Activated B cell treated with CpG ODN at 0.5 μM for 24 hours (primary cell): ENCODE results near the gene ZCCHC7. TPM values are rescaled to one million over a fixed set of nuclear protein-coding genes. Genes with fewer than 3 reads are reported as not detected.
A peak's percentile ranks its signal among the peaks of the same experiment; 100 is the strongest.

Experiments used
- ATAC-seq: fragments of 200-7000 bp; cut with Tn5 transposase; one replicate; pipeline ENCODE4 v1.10.0; 2021; ENCODE audit warnings: low read depth, mild to moderate bottlenecking, moderate library complexity
- CTCF ChIA-PET: fragments of 350-600 bp; sonication (Branson Sonifier 250); formaldehyde crosslinking; loops from one replicate; lab custom pipeline; 2021; ENCODE audit warnings: antibody characterized with exemption; lab: Charles Lee
- POLR2A ChIA-PET: fragments of 350-600 bp; sonication (Branson Sonifier 250); formaldehyde crosslinking; loops from one replicate; lab custom pipeline; 2021; ENCODE audit warnings: antibody characterized with exemption; lab: Charles Lee
- DNase-seq: peaks from one replicate; pipeline ENCODE4 v3.0.0; 2022
- H3K27ac Mint-ChIP-seq: one replicate; pipeline ENCODE4 v1.8.0; 2020; ENCODE audit warnings: mixed read lengths
- H3K27me3 Mint-ChIP-seq: one replicate; pipeline ENCODE4 v1.8.0; 2021; ENCODE audit warnings: mixed read lengths
- H3K36me3 Mint-ChIP-seq: one replicate; pipeline ENCODE4 v1.8.0; 2021; ENCODE audit warnings: low read depth, mixed read lengths
- H3K4me1 Mint-ChIP-seq: one replicate; pipeline ENCODE4 v1.8.0; 2021; ENCODE audit warnings: mixed read lengths
- H3K4me3 Mint-ChIP-seq: one replicate; pipeline ENCODE4 v1.8.0; 2020; ENCODE audit warnings: mild to moderate bottlenecking, mixed read lengths
- H3K9me3 Mint-ChIP-seq: one replicate; pipeline ENCODE4 v1.8.0; 2020; ENCODE audit warnings: mixed read lengths
- intact Hi-C: fragments of 100-400 bp; cut with micrococcal nuclease; formaldehyde crosslinking; loops from one replicate; pipeline ENCODE4 v1.15.1; 2024
- total RNA-seq: library from RNA; stranded (reverse); gene quantifications from 2 replicates; pipeline ENCODE4 v1.2.3, GENCODE V29; 2022
- TF ChIP-seq, protein P1 (sequence below): fragments of 200-600 bp; IDR thresholded peaks from one replicate; pipeline ENCODE4 v1.8.0; 2022; ENCODE audit warnings: antibody characterized with exemption, mild to moderate bottlenecking

The ZCCHC7 gene
- total RNA-seq, 1 donor from 2014 or later: 70.3 TPM

DNA sequence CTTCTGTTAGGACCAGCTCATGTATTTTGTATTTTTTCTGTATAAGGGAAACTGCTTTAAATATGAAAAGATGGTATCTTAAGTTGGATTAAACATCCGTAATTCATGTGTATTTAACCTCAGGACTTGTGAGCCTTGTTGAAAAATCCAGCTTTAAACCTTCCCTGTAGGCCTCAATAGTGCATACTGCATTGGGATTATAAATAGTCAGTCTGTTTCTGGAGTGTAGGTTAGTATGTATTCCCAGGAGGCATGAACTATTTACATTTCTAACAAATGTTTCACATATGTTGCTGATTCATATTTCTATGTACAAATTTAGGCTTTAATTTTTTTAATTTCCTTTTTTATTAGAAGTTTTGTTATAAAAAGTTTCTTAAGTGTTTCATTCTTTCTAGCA, 164.3 kb downstream of the ZCCHC7 start:
- CTCF ChIA-PET: interaction anchor here (1.4 kb wide), 1 partner anchor 24 kb away, joined by 4 read pairs; no protein-coding TSS in a partner anchor
- DNase-seq: no peak
- TF ChIP-seq, protein P1, sequence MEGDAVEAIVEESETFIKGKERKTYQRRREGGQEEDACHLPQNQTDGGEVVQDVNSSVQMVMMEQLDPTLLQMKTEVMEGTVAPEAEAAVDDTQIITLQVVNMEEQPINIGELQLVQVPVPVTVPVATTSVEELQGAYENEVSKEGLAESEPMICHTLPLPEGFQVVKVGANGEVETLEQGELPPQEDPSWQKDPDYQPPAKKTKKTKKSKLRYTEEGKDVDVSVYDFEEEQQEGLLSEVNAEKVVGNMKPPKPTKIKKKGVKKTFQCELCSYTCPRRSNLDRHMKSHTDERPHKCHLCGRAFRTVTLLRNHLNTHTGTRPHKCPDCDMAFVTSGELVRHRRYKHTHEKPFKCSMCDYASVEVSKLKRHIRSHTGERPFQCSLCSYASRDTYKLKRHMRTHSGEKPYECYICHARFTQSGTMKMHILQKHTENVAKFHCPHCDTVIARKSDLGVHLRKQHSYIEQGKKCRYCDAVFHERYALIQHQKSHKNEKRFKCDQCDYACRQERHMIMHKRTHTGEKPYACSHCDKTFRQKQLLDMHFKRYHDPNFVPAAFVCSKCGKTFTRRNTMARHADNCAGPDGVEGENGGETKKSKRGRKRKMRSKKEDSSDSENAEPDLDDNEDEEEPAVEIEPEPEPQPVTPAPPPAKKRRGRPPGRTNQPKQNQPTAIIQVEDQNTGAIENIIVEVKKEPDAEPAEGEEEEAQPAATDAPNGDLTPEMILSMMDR: no peak
- POLR2A ChIA-PET: interaction anchor here (0.5 to 2.2 kb wide), 10 partner anchors 9 to 257 kb away, joined by 3 to 8 read pairs (median 4); partner anchors contain the start of gene ZCCHC7
- intact Hi-C loops: loop anchor here (1.0 to 2.0 kb wide), 2 partner anchors 9 to 28 kb away; no protein-coding TSS in a partner anchor
- Mint-ChIP-seq H3K27me3 (no peaks in the 10 kb centered on the region), H3K27ac (peak overlapping the region; percentile 88), H3K4me3 (peak overlapping the region; percentile 62), H3K36me3 (peaks cover 22% of the 10 kb centered on the region), H3K4me1 (peaks cover 76% of the 10 kb centered on the region), H3K9me3 (no peaks in the 10 kb centered on the region)
- ATAC-seq: peak; percentile 28

DNA sequence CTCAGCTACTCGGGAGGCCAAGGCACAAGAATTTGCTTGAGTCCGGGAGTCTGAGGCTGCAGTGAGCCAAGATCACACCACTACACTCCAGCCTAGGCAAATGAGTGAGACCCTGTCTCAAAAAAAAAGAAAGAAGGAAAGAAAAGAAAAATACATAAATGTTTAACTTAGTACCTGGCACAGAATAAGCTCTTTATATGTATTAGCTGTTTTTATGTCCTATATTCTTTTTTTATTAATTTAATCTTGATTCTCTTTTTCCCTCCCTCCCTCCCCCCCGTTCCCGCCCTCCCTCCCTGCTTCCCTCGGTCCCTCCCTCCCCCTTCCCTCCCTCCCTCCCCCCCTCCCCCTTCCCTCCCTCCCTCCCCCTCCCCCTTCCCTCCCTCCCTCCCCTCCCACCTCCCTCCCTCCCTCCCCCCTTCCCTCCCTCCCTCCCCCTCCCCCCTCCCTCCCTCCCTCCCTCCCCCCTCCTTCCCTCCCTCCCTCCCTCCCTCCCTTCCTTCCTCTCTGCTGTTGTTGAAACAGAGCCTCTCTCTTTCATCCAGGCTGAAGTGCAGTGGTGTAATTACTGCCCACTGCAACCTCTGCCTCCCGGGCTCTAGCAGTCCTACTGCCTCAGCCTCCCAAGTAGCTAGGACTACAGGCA, 166.3 kb downstream of the ZCCHC7 start:
- peak overlapping the region; percentile 83 for H3K27ac Mint-ChIP-seq
- TF ChIP-seq, protein P1: no peak
- no peaks in the 10 kb centered on the region for H3K27me3 Mint-ChIP-seq
- peaks cover 18% of the 10 kb centered on the region for H3K36me3 Mint-ChIP-seq
- CTCF ChIA-PET: interaction anchor here (1.0 kb wide), 1 partner anchor 14 kb away, joined by 3 read pairs; no protein-coding TSS in a partner anchor
- no peaks in the 10 kb centered on the region for H3K9me3 Mint-ChIP-seq
- intact Hi-C loops: no loop called here
- H3K4me3 Mint-ChIP-seq: no peak overlapping the region
- H3K4me1 Mint-ChIP-seq: peaks cover 89% of the 10 kb centered on the region
- no peak for DNase-seq
- POLR2A ChIA-PET: interaction anchor here (0.6 to 1.8 kb wide), 8 partner anchors 17 to 296 kb away, joined by 3 to 6 read pairs (median 4); partner anchors contain the start of gene ZCCHC7
- ATAC-seq: no peak

DNA sequence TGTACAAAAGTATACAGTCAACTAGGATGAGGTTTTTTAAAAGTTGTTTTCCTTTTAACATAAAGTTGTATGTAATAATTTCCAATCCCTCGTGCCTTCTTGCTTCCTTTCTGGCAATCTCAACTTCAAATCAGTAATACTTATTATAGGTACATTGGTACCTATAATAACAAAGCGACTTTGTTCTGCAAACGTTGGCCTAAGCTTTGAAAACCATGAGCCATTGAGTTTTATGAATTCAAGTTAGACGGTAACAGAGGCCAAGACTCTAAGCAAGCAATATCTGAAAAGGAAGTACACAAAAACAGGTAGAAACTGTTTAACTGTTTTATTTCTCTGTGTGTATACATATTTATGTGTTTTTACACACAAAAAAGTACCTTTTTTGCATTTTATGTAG, 166.9 kb downstream of the ZCCHC7 start:
- TF ChIP-seq, protein P1: no peak
- Mint-ChIP-seq H3K27me3 (no peaks in the 10 kb centered on the region), H3K4me1 (peaks cover 88% of the 10 kb centered on the region), H3K4me3 (peak overlapping the region; percentile 4), H3K9me3 (no peaks in the 10 kb centered on the region), H3K36me3 (peaks cover 18% of the 10 kb centered on the region), H3K27ac (peak overlapping the region; percentile 83)
- DNase-seq: no peak
- no peak for ATAC-seq
- POLR2A ChIA-PET: interaction anchor here (0.6 to 1.8 kb wide), 6 partner anchors 14 to 297 kb away, joined by 3 to 4 read pairs (median 4); partner anchors contain the start of gene ZCCHC7
- intact Hi-C loops: no loop called here
- CTCF ChIA-PET: no interaction called here

DNA sequence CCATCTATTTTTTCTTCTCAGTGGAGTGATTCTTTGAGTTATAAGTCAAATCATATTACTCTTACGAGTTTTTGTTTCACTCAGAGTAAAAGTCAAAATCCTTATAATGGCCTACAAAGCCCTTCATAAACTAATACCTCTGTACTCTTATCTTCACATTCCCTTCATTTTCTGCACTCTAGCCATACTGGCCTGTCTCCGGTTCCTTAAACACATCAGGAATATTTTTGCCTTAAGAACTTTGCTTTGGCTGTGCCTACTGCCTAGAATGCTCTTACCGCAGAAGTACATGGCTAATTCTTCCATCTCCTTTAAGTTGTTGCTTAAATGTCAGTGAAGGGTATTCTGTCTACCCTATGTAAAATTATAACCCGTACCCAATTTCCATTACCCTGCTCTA, 169.3 kb downstream of the ZCCHC7 start:
- intact Hi-C loops: no loop called here
- H3K4me3 Mint-ChIP-seq: peak overlapping the region; percentile 69
- H3K4me1 Mint-ChIP-seq: peaks cover 89% of the 10 kb centered on the region
- CTCF ChIA-PET: no interaction called here
- DNase-seq (no peak), ATAC-seq (no peak)
- H3K9me3 Mint-ChIP-seq: no peaks in the 10 kb centered on the region
- TF ChIP-seq, protein P1: no peak
- H3K27me3 Mint-ChIP-seq: no peaks in the 10 kb centered on the region
- peaks cover 18% of the 10 kb centered on the region for H3K36me3 Mint-ChIP-seq
- POLR2A ChIA-PET: interaction anchor here (0.7 to 2.1 kb wide), 4 partner anchors 12 to 285 kb away, joined by 3 to 11 read pairs (median 8); no protein-coding TSS in a partner anchor
- peak overlapping the region; percentile 90 for H3K27ac Mint-ChIP-seq

DNA sequence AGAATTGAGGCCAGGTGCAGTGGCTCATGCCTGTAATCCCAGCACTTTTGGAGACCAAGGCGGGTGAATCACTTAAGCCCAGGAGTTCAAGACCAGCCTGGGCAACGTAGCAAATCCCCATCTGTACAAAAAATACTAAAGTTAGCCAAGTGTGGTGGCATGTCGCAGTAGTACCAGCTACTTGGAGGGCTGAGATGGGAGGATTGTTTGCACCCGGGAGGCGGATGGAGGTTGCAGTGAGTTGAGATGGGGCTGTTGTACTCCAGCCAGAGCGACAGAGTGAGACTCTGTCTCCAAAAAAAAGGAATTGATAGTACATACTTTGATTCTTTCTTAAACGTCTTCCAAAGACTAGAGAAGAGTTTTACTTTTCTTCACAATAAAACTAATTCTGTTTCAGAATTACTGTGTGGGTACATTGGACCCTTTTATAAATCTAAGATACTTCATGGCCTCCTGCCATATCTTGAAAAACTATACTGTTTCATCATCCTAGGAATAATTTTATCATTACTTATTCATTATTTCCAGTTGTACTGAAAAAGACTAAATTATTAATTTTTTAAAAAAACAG, 170.1 kb downstream of the ZCCHC7 start:
- Mint-ChIP-seq H3K4me1 (peaks cover 90% of the 10 kb centered on the region), H3K27me3 (no peaks in the 10 kb centered on the region), H3K36me3 (peaks cover 18% of the 10 kb centered on the region), H3K27ac (peak overlapping the region; percentile 90), H3K9me3 (no peaks in the 10 kb centered on the region), H3K4me3 (peak overlapping the region; percentile 69)
- DNase-seq (no peak), ATAC-seq (peak; percentile 14)
- POLR2A ChIA-PET: interaction anchor here (0.6 to 2.1 kb wide), 3 partner anchors 11 to 92 kb away, joined by 3 to 11 read pairs (median 8); no protein-coding TSS in a partner anchor
- CTCF ChIA-PET: no interaction called here
- intact Hi-C loops: no loop called here
- TF ChIP-seq, protein P1: no peak
